ENCODE measurements around the gene SH3BP4.

DNA sequence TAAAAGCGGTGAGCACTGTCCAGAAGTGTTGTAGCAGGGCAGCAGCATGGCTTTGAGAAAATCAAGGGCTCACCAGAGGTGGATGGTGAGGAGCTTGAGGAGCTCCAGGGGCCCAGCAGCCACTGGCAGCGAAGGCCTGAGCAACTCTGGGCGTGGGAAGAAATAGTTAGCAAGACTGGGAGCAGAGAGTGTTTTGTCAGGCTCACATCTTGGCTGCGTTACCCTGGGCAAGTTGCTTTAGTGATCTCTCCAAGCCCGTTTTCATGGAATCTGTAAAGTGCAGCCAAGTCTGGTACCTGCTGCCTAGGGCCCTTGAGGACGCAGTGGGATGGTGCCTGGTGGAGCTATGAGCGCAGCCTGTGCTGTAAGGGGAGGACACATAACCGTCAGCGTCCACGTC, 78.3 kb downstream of the SH3BP4 start:
- TF ChIP-seq, protein P1, sequence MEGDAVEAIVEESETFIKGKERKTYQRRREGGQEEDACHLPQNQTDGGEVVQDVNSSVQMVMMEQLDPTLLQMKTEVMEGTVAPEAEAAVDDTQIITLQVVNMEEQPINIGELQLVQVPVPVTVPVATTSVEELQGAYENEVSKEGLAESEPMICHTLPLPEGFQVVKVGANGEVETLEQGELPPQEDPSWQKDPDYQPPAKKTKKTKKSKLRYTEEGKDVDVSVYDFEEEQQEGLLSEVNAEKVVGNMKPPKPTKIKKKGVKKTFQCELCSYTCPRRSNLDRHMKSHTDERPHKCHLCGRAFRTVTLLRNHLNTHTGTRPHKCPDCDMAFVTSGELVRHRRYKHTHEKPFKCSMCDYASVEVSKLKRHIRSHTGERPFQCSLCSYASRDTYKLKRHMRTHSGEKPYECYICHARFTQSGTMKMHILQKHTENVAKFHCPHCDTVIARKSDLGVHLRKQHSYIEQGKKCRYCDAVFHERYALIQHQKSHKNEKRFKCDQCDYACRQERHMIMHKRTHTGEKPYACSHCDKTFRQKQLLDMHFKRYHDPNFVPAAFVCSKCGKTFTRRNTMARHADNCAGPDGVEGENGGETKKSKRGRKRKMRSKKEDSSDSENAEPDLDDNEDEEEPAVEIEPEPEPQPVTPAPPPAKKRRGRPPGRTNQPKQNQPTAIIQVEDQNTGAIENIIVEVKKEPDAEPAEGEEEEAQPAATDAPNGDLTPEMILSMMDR (IDR thresholded peaks at IDR 0.05), result no peak
- TF ChIP-seq POLR2A (IDR thresholded peaks at IDR 0.05) (no peak), EP300 (IDR thresholded peaks at IDR 0.05; ENCODE audit: low read depth) (no peak), POLR2AphosphoS5 (IDR thresholded peaks at IDR 0.05) (no peak)

All from transverse colon (tissue), 4 donors.